GM11168 (cell line): ENCODE measurements around the gene XDH.

Experiments
- in situ Hi-C: fragments of 300-500 bp; cut with MboI; formaldehyde crosslinking; loops from one replicate; pipeline ENCODE4 v1.12.0; 2022; ENCODE audit warnings: low sequenced_read_pairs; ENCODE audit not compliant: unreplicated experiment

The XDH gene

GRCh38 chr2:31414601-31415241 lies at the start of gene XDH:
TSS of gene XDH (minus strand) at chr2:31414742. CDS start at chr2:31414666, 76 bp downstream.
- in situ Hi-C loops = no loop called here

- in situ Hi-C loops = no loop called here
These were observed 43.1 kb upstream of the XDH start for GRCh38 chr2:31457651-31458050.

GRCh38 chr2:31446848-31447247 lies 32.3 kb upstream of the XDH start:
- in situ Hi-C loops = no loop called here

GRCh38 chr2:31442376-31442775 lies 27.8 kb upstream of the XDH start:
- in situ Hi-C loops = no loop called here

- in situ Hi-C loops = no loop called here
These were observed 26.2 kb upstream of the XDH start for GRCh38 chr2:31440764-31441163.

GRCh38 chr2:31434911-31435310 lies 20.4 kb upstream of the XDH start:
- in situ Hi-C loops = no loop called here

- in situ Hi-C loops = no loop called here
These were observed 19.0 kb upstream of the XDH start for GRCh38 chr2:31433541-31433940.

- in situ Hi-C loops = no loop called here
These were observed 16.1 kb upstream of the XDH start for GRCh38 chr2:31430439-31431165.

- in situ Hi-C loops = no loop called here
These were observed 15.4 kb upstream of the XDH start for GRCh38 chr2:31429759-31430438.

GRCh38 chr2:31429040-31429439 lies 14.5 kb upstream of the XDH start:
- in situ Hi-C loops = no loop called here

- in situ Hi-C loops = no loop called here
These were observed 13.5 kb upstream of the XDH start for GRCh38 chr2:31428001-31428418.

GRCh38 chr2:31426096-31426495 lies 11.6 kb upstream of the XDH start:
- in situ Hi-C loops = no loop called here

GRCh38 chr2:31421634-31422033 lies 7.1 kb upstream of the XDH start:
- in situ Hi-C loops = no loop called here

GRCh38 chr2:31420936-31421335 lies 6.4 kb upstream of the XDH start:
- in situ Hi-C loops = no loop called here

GRCh38 chr2:31419386-31419785 lies 4.8 kb upstream of the XDH start:
- in situ Hi-C loops = no loop called here

GRCh38 chr2:31415421-31415820 lies 879 bp upstream of the XDH start:
- in situ Hi-C loops = no loop called here

GRCh38 chr2:31413862-31414550 lies 536 bp downstream of the XDH start:
- in situ Hi-C loops = no loop called here

GRCh38 chr2:31413025-31413424 lies 1.5 kb downstream of the XDH start:
- in situ Hi-C loops = no loop called here

- in situ Hi-C loops = no loop called here
These were observed 2.8 kb downstream of the XDH start for GRCh38 chr2:31411771-31412170.

- in situ Hi-C loops = no loop called here
These were observed 7.8 kb downstream of the XDH start for GRCh38 chr2:31406593-31407385.
